Measurements from ENCODE around the gene STAG1. TPM values are rescaled to one million over a fixed set of nuclear protein-coding genes. Genes with fewer than 3 reads are reported as not detected.
"Not testable (repeated sequence)": the region's sequence is repeated elsewhere in the genome, so short reads cannot be mapped to it uniquely, and the experiment has no call there.

Gene STAG1
- total RNA-seq, 1 donor = 40.0 TPM

- Histone ChIP-seq H3K27me3 (ENCODE audit: insufficient read depth, low read length) (no peaks in the 10 kb centered on the region), H3K4me1 (ENCODE audit: insufficient read depth, low read length) (peaks cover 48% of the 10 kb centered on the region), H3K4me3 (ENCODE audit: low read length) (no peak overlapping the region), H3K9me3 (ENCODE audit: low read depth, low read length) (no peaks in the 10 kb centered on the region)
These were observed 21.4 kb downstream of the STAG1 start for GRCh38 chr3:136730595-136731273.

GRCh38 chr3:136728918-136729317 is 23.3 kb downstream of the STAG1 start:
- Histone ChIP-seq H3K27me3 (ENCODE audit: insufficient read depth, low read length) (no peaks in the 10 kb centered on the region), H3K4me1 (ENCODE audit: insufficient read depth, low read length) (peaks cover 36% of the 10 kb centered on the region), H3K9me3 (ENCODE audit: low read depth, low read length) (no peaks in the 10 kb centered on the region), H3K4me3 (ENCODE audit: low read length) (no peak overlapping the region)

- no peaks in the 10 kb centered on the region for H3K27me3 ChIP-seq (ENCODE audit: insufficient read depth, low read length)
- peaks cover 36% of the 10 kb centered on the region for H3K4me1 ChIP-seq (ENCODE audit: insufficient read depth, low read length)
- H3K9me3 ChIP-seq (ENCODE audit: low read depth, low read length) = no peaks in the 10 kb centered on the region
- no peak overlapping the region for H3K4me3 ChIP-seq (ENCODE audit: low read length)
These were observed 23.7 kb downstream of the STAG1 start for GRCh38 chr3:136728473-136728872.

- H3K4me3 ChIP-seq (ENCODE audit: low read length) = no peak overlapping the region
- peaks cover 26% of the 10 kb centered on the region for H3K4me1 ChIP-seq (ENCODE audit: insufficient read depth, low read length)
These were observed 26.7 kb downstream of the STAG1 start for GRCh38 chr3:136725468-136725867.

GRCh38 chr3:136722916-136723315 is 29.3 kb downstream of the STAG1 start:
- not testable (repeated sequence) for H3K4me3 ChIP-seq (ENCODE audit: low read length); H3K9me3 ChIP-seq (ENCODE audit: low read depth, low read length); H3K27me3 ChIP-seq (ENCODE audit: insufficient read depth, low read length)
- H3K4me1 ChIP-seq (ENCODE audit: insufficient read depth, low read length) = peaks cover 14% of the 10 kb centered on the region

More at GRCh38 chr3:136725468-136725867, 26.7 kb downstream of the STAG1 start:
- no peaks in the 10 kb centered on the region for H3K9me3 ChIP-seq (ENCODE audit: low read depth, low read length)
- no peaks in the 10 kb centered on the region for H3K27me3 ChIP-seq (ENCODE audit: insufficient read depth, low read length)

GRCh38 chr3:136722399-136722798 is 29.8 kb downstream of the STAG1 start:
- H3K4me3 ChIP-seq (ENCODE audit: low read length); H3K27me3 ChIP-seq (ENCODE audit: insufficient read depth, low read length); H3K9me3 ChIP-seq (ENCODE audit: low read depth, low read length): not testable (repeated sequence)
- H3K4me1 ChIP-seq (ENCODE audit: insufficient read depth, low read length) = peaks cover 11% of the 10 kb centered on the region

GRCh38 chr3:136720091-136720490 is 32.1 kb downstream of the STAG1 start:
- H3K9me3 ChIP-seq (ENCODE audit: low read depth, low read length) = no peaks in the 10 kb centered on the region
- no peak overlapping the region for H3K4me3 ChIP-seq (ENCODE audit: low read length)
- no peaks in the 10 kb centered on the region for H3K27me3 ChIP-seq (ENCODE audit: insufficient read depth, low read length)
- peaks cover 11% of the 10 kb centered on the region for H3K4me1 ChIP-seq (ENCODE audit: insufficient read depth, low read length)

- no peaks in the 10 kb centered on the region for H3K9me3 ChIP-seq (ENCODE audit: low read depth, low read length)
- no peaks in the 10 kb centered on the region for H3K27me3 ChIP-seq (ENCODE audit: insufficient read depth, low read length)
- H3K4me1 ChIP-seq (ENCODE audit: insufficient read depth, low read length) = peaks cover 41% of the 10 kb centered on the region
- H3K4me3 ChIP-seq (ENCODE audit: low read length) = no peak overlapping the region
These were observed 35.5 kb downstream of the STAG1 start for GRCh38 chr3:136716629-136717028.

GRCh38 chr3:136714020-136714419 is 38.2 kb downstream of the STAG1 start:
- H3K27me3 ChIP-seq (ENCODE audit: insufficient read depth, low read length) = no peaks in the 10 kb centered on the region
- H3K9me3 ChIP-seq (ENCODE audit: low read depth, low read length) = no peaks in the 10 kb centered on the region
- no peak overlapping the region for H3K4me3 ChIP-seq (ENCODE audit: low read length)
- peaks cover 55% of the 10 kb centered on the region for H3K4me1 ChIP-seq (ENCODE audit: insufficient read depth, low read length)

- no peak overlapping the region for H3K4me3 ChIP-seq (ENCODE audit: low read length)
- no peaks in the 10 kb centered on the region for H3K9me3 ChIP-seq (ENCODE audit: low read depth, low read length)
- H3K4me1 ChIP-seq (ENCODE audit: insufficient read depth, low read length) = peaks cover 60% of the 10 kb centered on the region
- H3K27me3 ChIP-seq (ENCODE audit: insufficient read depth, low read length) = no peaks in the 10 kb centered on the region
These were observed 39.2 kb downstream of the STAG1 start for GRCh38 chr3:136712941-136713340.

GRCh38 chr3:136711888-136712287 is 40.3 kb downstream of the STAG1 start:
- peaks cover 65% of the 10 kb centered on the region for H3K4me1 ChIP-seq (ENCODE audit: insufficient read depth, low read length)
- H3K4me3 ChIP-seq (ENCODE audit: low read length); H3K27me3 ChIP-seq (ENCODE audit: insufficient read depth, low read length); H3K9me3 ChIP-seq (ENCODE audit: low read depth, low read length): not testable (repeated sequence)

GRCh38 chr3:136711277-136711676 is 40.9 kb downstream of the STAG1 start:
- H3K27me3 ChIP-seq (ENCODE audit: insufficient read depth, low read length) = no peaks in the 10 kb centered on the region

GRCh38 chr3:136709775-136710174 is 42.4 kb downstream of the STAG1 start:
- peaks cover 51% of the 10 kb centered on the region for H3K4me1 ChIP-seq (ENCODE audit: insufficient read depth, low read length)
- H3K27me3 ChIP-seq (ENCODE audit: insufficient read depth, low read length); H3K9me3 ChIP-seq (ENCODE audit: low read depth, low read length); H3K4me3 ChIP-seq (ENCODE audit: low read length): not testable (repeated sequence)

More at GRCh38 chr3:136711277-136711676, 40.9 kb downstream of the STAG1 start:
- H3K9me3 ChIP-seq (ENCODE audit: low read depth, low read length) = no peaks in the 10 kb centered on the region
- no peak overlapping the region for H3K4me3 ChIP-seq (ENCODE audit: low read length)
- peaks cover 63% of the 10 kb centered on the region for H3K4me1 ChIP-seq (ENCODE audit: insufficient read depth, low read length)

- no peaks in the 10 kb centered on the region for H3K27me3 ChIP-seq (ENCODE audit: insufficient read depth, low read length)
- peaks cover 42% of the 10 kb centered on the region for H3K4me1 ChIP-seq (ENCODE audit: insufficient read depth, low read length)
- H3K9me3 ChIP-seq (ENCODE audit: low read depth, low read length) = no peaks in the 10 kb centered on the region
- H3K4me3 ChIP-seq (ENCODE audit: low read length) = no peak overlapping the region
These were observed 43.7 kb downstream of the STAG1 start for GRCh38 chr3:136708333-136708985.

- H3K4me1 ChIP-seq (ENCODE audit: insufficient read depth, low read length) = peaks cover 15% of the 10 kb centered on the region
- H3K9me3 ChIP-seq (ENCODE audit: low read depth, low read length) = no peaks in the 10 kb centered on the region
- H3K4me3 ChIP-seq (ENCODE audit: low read length) = no peak overlapping the region
- no peaks in the 10 kb centered on the region for H3K27me3 ChIP-seq (ENCODE audit: insufficient read depth, low read length)
These were observed 48.7 kb downstream of the STAG1 start for GRCh38 chr3:136703429-136703828.
